Activated naive CD8-positive, alpha-beta T cell treated with anti-CD3 and anti-CD28 coated beads, Interleukin-2, amount 10 ng/mL, durations not matched to agents 7 days and 5 days (primary cell): ENCODE data around the gene KLHL22. TPM values are rescaled to one million over a fixed set of nuclear protein-coding genes. Genes with fewer than 3 reads are reported as not detected.
"Not testable (repeated sequence)": the region's sequence is repeated elsewhere in the genome, so short reads cannot be mapped to it uniquely, and the experiment has no call there.

Source experiments
- ATAC-seq: fragments of 150-1000 bp; cut with Tn5 transposase; one replicate; pipeline ENCODE4 v1.10.0; 2021; ENCODE audit warnings: low read depth, moderate library complexity
- POLR2A ChIA-PET: fragments of 350-600 bp; sonication (Branson Sonifier 250); formaldehyde crosslinking; loops from one replicate; lab custom pipeline; 2021; ENCODE audit warnings: antibody characterized with exemption; lab: Charles Lee
- DNase-seq: peaks from one replicate; pipeline ENCODE4 v3.0.0; 2021
- H3K27ac Mint-ChIP-seq: one replicate; pipeline ENCODE4 v1.8.0; 2022; ENCODE audit warnings: mild to moderate bottlenecking, mixed read lengths
- H3K27me3 Mint-ChIP-seq: one replicate; pipeline ENCODE4 v1.8.0; 2022; ENCODE audit warnings: mild to moderate bottlenecking, moderate library complexity, mixed read lengths
- H3K36me3 Mint-ChIP-seq: one replicate; pipeline ENCODE4 v1.8.0; 2021; ENCODE audit warnings: mild to moderate bottlenecking, mixed read lengths
- H3K4me1 Mint-ChIP-seq: one replicate; pipeline ENCODE4 v1.8.0; 2021; ENCODE audit warnings: mixed read lengths
- H3K4me3 Mint-ChIP-seq: one replicate; pipeline ENCODE4 v1.8.0; 2022; ENCODE audit warnings: mild to moderate bottlenecking, moderate library complexity, mixed read lengths
- H3K9me3 Mint-ChIP-seq: one replicate; pipeline ENCODE4 v1.8.0; 2021; ENCODE audit warnings: mixed read lengths
- total RNA-seq, 2 experiments: library from RNA; stranded (reverse); gene quantifications; one replicate each; pipeline ENCODE4 v1.2.3, GENCODE V29; 2021

Gene KLHL22
- total RNA-seq, 2 experiments from 2014 or later, result 31.7 to 37.3 TPM

DNA sequence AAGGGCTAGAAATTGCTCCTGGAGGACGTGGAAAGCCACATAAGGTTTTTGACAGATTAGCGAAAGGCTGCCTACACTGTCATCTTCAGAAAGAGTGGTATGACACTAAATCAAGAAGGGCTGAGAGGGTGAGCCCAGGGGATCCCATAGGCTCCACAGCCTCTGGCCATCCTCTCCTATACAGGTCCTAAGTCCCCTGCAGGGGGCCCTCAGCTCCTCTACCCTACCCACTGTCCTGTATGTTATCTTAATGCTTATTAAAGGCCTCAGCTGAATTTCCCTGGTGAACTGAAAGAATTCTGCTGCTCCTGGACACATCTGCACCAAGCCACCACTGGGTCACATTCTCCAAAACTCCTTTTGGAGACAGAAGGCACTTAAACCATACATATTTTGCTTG lies 7.9 kb downstream of the KLHL22 start:
- Mint-ChIP-seq H3K27me3 (no peaks in the 10 kb centered on the region), H3K36me3 (peaks cover 13% of the 10 kb centered on the region), H3K4me3 (no peak overlapping the region), H3K9me3 (no peaks in the 10 kb centered on the region), H3K27ac (no peak overlapping the region), H3K4me1 (peaks cover 13% of the 10 kb centered on the region)
- ATAC-seq (no peak), DNase-seq (no peak)
- POLR2A ChIA-PET, result no interaction called here

DNA sequence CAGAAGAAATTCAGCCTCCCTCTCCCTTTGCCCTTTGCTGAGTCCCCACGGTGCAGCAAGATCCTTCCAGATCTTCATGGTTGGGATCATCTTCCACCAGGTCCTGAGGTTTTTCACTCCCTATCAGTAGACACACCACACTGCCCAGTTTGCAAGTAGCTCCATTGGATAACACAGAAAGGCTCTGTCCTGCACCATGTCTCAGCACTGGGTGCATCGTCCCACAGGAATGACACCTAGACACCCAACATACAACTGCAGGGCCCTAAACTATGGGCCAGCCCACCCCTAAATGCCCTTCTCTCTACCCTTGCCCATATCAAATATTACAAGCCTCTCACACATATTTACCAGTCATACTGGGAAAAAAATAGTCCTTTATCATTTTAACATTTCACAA lies 9.4 kb downstream of the KLHL22 start:
- DNase-seq, result no peak
- POLR2A ChIA-PET, result no interaction called here
- Mint-ChIP-seq H3K36me3 (peaks cover 11% of the 10 kb centered on the region), H3K27ac (no peak overlapping the region), H3K4me1 (peaks cover 9% of the 10 kb centered on the region), H3K9me3 (no peaks in the 10 kb centered on the region), H3K4me3 (no peak overlapping the region), H3K27me3 (no peaks in the 10 kb centered on the region)
- ATAC-seq, result no peak

DNA sequence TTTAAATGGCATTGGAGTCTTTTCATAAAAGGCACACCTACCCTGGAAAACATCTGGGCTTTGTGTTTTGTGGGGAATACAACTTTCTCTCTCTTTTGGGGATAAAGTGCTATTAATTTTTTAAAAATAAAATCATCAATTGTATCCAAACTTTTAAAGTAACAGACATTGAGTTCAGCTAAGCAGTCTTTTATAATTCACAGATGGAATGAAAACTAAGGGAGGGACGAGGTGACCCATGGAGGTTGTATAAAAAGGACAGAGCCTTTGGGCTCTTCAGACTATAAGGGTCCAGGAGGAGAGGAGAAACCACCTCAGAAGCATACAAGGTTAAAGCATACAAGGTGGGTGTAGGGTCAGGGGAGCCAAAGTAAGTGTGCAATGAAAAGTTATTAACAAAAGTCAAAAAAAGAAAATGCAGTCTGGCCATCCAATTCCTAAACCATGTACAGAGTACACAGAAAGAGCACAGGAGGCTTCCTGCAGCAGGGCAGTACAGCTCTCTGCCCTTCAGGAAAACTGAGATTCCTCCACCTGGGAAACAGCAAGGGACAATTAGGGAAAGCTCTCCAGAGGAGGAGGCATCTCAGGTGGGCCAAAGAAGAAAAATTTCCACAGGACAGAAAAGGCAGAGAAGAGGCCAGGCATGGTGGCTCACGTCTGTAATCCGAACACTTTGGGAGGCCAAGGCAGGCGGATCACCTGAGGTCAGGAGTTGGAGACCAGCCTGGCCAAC lies 10.5 kb downstream of the KLHL22 start:
- Mint-ChIP-seq H3K4me3 (no peak overlapping the region), H3K4me1 (peaks cover 9% of the 10 kb centered on the region), H3K36me3 (peaks cover 11% of the 10 kb centered on the region), H3K27ac (no peak overlapping the region), H3K9me3 (no peaks in the 10 kb centered on the region), H3K27me3 (no peaks in the 10 kb centered on the region)
- POLR2A ChIA-PET, result no interaction called here
- ATAC-seq, result no peak
- DNase-seq, result no peak

DNA sequence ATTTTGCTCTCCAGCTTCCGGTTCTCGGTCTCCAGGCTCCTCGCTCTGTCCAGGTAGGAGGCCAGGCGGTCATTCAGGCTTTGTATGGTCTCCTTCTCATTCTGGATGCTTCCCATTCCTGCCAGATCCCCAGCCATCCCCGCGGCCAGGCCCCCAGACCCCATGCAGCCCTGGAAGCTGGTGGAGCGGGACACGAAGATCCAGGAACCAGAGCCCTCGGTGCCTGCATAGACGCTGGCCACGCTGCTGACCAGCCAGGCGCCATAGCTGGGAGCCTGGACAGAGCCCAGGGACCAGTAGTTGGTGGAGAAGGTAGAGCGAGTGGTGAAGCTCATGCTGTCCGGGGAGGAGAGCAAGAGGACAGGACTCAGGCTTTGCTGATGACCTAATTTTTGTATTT lies 11.8 kb downstream of the KLHL22 start:
- H3K9me3 Mint-ChIP-seq, result no peaks in the 10 kb centered on the region
- H3K4me1 Mint-ChIP-seq, result peaks cover 9% of the 10 kb centered on the region
- no peak for DNase-seq
- H3K27ac Mint-ChIP-seq, result no peak overlapping the region
- no peak for ATAC-seq
- no peak overlapping the region for H3K4me3 Mint-ChIP-seq
- no peaks in the 10 kb centered on the region for H3K27me3 Mint-ChIP-seq
- POLR2A ChIA-PET, result interaction anchor here (0.8 kb wide), 1 partner anchor 19 kb away, joined by 4 read pairs; no protein-coding TSS in a partner anchor
- H3K36me3 Mint-ChIP-seq, result peaks cover 13% of the 10 kb centered on the region

- ATAC-seq, POLR2A ChIA-PET: not testable (repeated sequence)
These were observed 12.5 kb downstream of the KLHL22 start for GRCh38 chr22:20483143-20483506.

GRCh38 chr22:20479612-20480196 lies 15.9 kb downstream of the KLHL22 start:
- no peak overlapping the region for H3K27ac Mint-ChIP-seq
- H3K4me1 Mint-ChIP-seq, result peaks cover 12% of the 10 kb centered on the region
- ATAC-seq, result no peak

More at GRCh38 chr22:20483143-20483506, 12.5 kb downstream of the KLHL22 start:
- H3K27me3 Mint-ChIP-seq, H3K9me3 Mint-ChIP-seq, H3K4me1 Mint-ChIP-seq, DNase-seq, H3K27ac Mint-ChIP-seq, H3K4me3 Mint-ChIP-seq: not testable (repeated sequence)
- peaks cover 13% of the 10 kb centered on the region for H3K36me3 Mint-ChIP-seq

DNA sequence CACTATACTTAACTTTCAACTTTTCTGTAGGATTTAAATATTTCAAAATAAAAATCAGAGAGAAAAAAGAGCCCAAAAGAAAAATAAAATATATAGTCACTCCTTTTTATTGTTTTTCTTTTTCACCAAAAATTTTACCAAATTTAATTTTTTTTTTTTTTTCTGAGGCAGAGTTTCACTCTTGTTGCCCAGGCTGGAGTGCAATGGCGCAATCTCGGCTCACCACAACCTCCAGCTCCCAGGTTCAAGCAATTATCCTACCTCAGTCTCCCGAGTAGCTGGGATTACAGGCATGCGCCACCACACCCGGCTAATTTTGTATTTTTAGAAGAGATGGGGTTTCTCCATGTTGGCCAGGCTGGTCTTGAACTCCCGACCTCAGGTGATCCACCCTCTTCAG lies 17.5 kb downstream of the KLHL22 start:
- POLR2A ChIA-PET, ATAC-seq, H3K27ac Mint-ChIP-seq, DNase-seq, H3K4me3 Mint-ChIP-seq, H3K36me3 Mint-ChIP-seq, H3K9me3 Mint-ChIP-seq, H3K27me3 Mint-ChIP-seq: not testable (repeated sequence)
- H3K4me1 Mint-ChIP-seq, result peaks cover 12% of the 10 kb centered on the region

More at GRCh38 chr22:20479612-20480196, 15.9 kb downstream of the KLHL22 start:
- Mint-ChIP-seq H3K4me3 (no peak overlapping the region), H3K9me3 (no peaks in the 10 kb centered on the region), H3K36me3 (peaks cover 12% of the 10 kb centered on the region), H3K27me3 (no peaks in the 10 kb centered on the region)
- no peak for DNase-seq
- POLR2A ChIA-PET, result no interaction called here

- Mint-ChIP-seq H3K4me1 (peaks cover 13% of the 10 kb centered on the region), H3K36me3 (peaks cover 17% of the 10 kb centered on the region)
- H3K27me3 Mint-ChIP-seq, H3K9me3 Mint-ChIP-seq, H3K4me3 Mint-ChIP-seq, ATAC-seq, H3K27ac Mint-ChIP-seq, POLR2A ChIA-PET, DNase-seq: not testable (repeated sequence)
These were observed 20.0 kb downstream of the KLHL22 start for GRCh38 chr22:20475569-20475968.

- DNase-seq (no peak), ATAC-seq (no peak)
- H3K36me3 Mint-ChIP-seq, result peaks cover 20% of the 10 kb centered on the region
- no peaks in the 10 kb centered on the region for H3K9me3 Mint-ChIP-seq
- no peak overlapping the region for H3K4me3 Mint-ChIP-seq
- H3K27me3 Mint-ChIP-seq, result no peaks in the 10 kb centered on the region
- POLR2A ChIA-PET, result no interaction called here
- peaks cover 12% of the 10 kb centered on the region for H3K4me1 Mint-ChIP-seq
- H3K27ac Mint-ChIP-seq, result peak overlapping the region; percentile 34
These were observed 20.5 kb downstream of the KLHL22 start for GRCh38 chr22:20475115-20475436.

- Mint-ChIP-seq H3K27ac (no peak overlapping the region), H3K4me3 (no peak overlapping the region), H3K36me3 (peaks cover 22% of the 10 kb centered on the region), H3K4me1 (peaks cover 13% of the 10 kb centered on the region), H3K9me3 (no peaks in the 10 kb centered on the region), H3K27me3 (no peaks in the 10 kb centered on the region)
- POLR2A ChIA-PET, result no interaction called here
- DNase-seq (no peak), ATAC-seq (no peak)
These were observed 22.8 kb downstream of the KLHL22 start for GRCh38 chr22:20472629-20473442.

- no peak for DNase-seq
- ATAC-seq, result no peak
- Mint-ChIP-seq H3K36me3 (peaks cover 17% of the 10 kb centered on the region), H3K27me3 (no peaks in the 10 kb centered on the region), H3K4me3 (no peak overlapping the region), H3K27ac (no peak overlapping the region), H3K9me3 (no peaks in the 10 kb centered on the region), H3K4me1 (peaks cover 15% of the 10 kb centered on the region)
- POLR2A ChIA-PET, result no interaction called here
These were observed 24.3 kb downstream of the KLHL22 start for GRCh38 chr22:20471126-20471833.

- H3K4me3 Mint-ChIP-seq, POLR2A ChIA-PET, ATAC-seq, H3K9me3 Mint-ChIP-seq, H3K27me3 Mint-ChIP-seq, DNase-seq: not testable (repeated sequence)
- peaks cover 20% of the 10 kb centered on the region for H3K36me3 Mint-ChIP-seq
- peak overlapping the region; percentile 32 for H3K27ac Mint-ChIP-seq
- H3K4me1 Mint-ChIP-seq, result peaks cover 19% of the 10 kb centered on the region
These were observed 25.1 kb downstream of the KLHL22 start for GRCh38 chr22:20470525-20470924.
